ENCODE data around the gene CCNB1. TPM values are rescaled to one million over a fixed set of nuclear protein-coding genes. Genes with fewer than 3 reads are reported as not detected.

CCNB1 gene
- 256 to 306 TPM (median 276 TPM) in 5 replicates for total RNA-seq (2022; extraction: Qiagen RNA extraction)

GRCh38 chr5:69166686-69167492 is at the start of gene CCNB1:
Gene CCNB1 (plus strand): TSS chr5:69167150. CDS start chr5:69167263, 113 bp downstream.

GRCh38 chr5:69189162-69190086 is 22.5 kb downstream of the CCNB1 start, which contains the start of gene CENPH:
Gene CENPH (plus strand): TSS chr5:69189583. CDS start chr5:69189635, 52 bp downstream.

Other genes with a start within 250 kb of the CCNB1 start
- gene SLC30A5, start 73.1 kb upstream of the CCNB1 start, total RNA-seq (2022; extraction: Qiagen RNA extraction) = 34.4 to 38.0 TPM (median 35.1 TPM) in 5 replicates
- gene CENPH, start 22.4 kb downstream of the CCNB1 start, total RNA-seq (2022; extraction: Qiagen RNA extraction) = 25.5 to 30.0 TPM (median 27.5 TPM) in 5 replicates
- gene CDK7, start 67.7 kb downstream of the CCNB1 start, total RNA-seq (2022; extraction: Qiagen RNA extraction) = 58.0 to 75.6 TPM (median 62.5 TPM) in 5 replicates
- gene CCDC125, start 165.7 kb downstream of the CCNB1 start, total RNA-seq (2022; extraction: Qiagen RNA extraction) = 3.7 to 4.0 TPM (median 3.7 TPM) in 5 replicates
- gene AK6, start 202.4 kb downstream of the CCNB1 start, total RNA-seq (2022; extraction: Qiagen RNA extraction) = 42.8 to 56.0 TPM (median 49.7 TPM) in 5 replicates
- gene TAF9, start 202.4 kb downstream of the CCNB1 start, total RNA-seq (2022; extraction: Qiagen RNA extraction) = 120 to 143 TPM (median 124 TPM) in 5 replicates
- 15.4 to 19.6 TPM (median 17.1 TPM) in 5 replicates for gene RAD17, start 202.7 kb downstream of the CCNB1 start, total RNA-seq (2022; extraction: Qiagen RNA extraction)
- 1.9 to 3.2 TPM (median 2.2 TPM) in 5 replicates for gene MARVELD2, start 248.0 kb downstream of the CCNB1 start, total RNA-seq (2022; extraction: Qiagen RNA extraction)

Data from A549 treated with CORT108297 at 1 μM for 4 hours (cell line).